Measurements from ENCODE around the gene FAM107B.

- TF ChIP-seq, protein P1, sequence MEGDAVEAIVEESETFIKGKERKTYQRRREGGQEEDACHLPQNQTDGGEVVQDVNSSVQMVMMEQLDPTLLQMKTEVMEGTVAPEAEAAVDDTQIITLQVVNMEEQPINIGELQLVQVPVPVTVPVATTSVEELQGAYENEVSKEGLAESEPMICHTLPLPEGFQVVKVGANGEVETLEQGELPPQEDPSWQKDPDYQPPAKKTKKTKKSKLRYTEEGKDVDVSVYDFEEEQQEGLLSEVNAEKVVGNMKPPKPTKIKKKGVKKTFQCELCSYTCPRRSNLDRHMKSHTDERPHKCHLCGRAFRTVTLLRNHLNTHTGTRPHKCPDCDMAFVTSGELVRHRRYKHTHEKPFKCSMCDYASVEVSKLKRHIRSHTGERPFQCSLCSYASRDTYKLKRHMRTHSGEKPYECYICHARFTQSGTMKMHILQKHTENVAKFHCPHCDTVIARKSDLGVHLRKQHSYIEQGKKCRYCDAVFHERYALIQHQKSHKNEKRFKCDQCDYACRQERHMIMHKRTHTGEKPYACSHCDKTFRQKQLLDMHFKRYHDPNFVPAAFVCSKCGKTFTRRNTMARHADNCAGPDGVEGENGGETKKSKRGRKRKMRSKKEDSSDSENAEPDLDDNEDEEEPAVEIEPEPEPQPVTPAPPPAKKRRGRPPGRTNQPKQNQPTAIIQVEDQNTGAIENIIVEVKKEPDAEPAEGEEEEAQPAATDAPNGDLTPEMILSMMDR (IDR thresholded peaks at IDR 0.05) = no peak
- TF ChIP-seq POLR2A (IDR thresholded peaks at IDR 0.05) = no peak
Measured at GRCh38 chr10:14508725-14509124, 266.0 kb downstream of the FAM107B start.

Measured in adrenal gland (tissue), 5 donors.